Omental fat pad (tissue), 4 donors: ENCODE measurements around the gene CYLD. TPM values are rescaled to one million over a fixed set of nuclear protein-coding genes. Genes with fewer than 3 reads are reported as not detected.
A peak's percentile ranks its signal among the peaks of the same experiment; 100 is the strongest.

Source experiments
- ATAC-seq: fragments of 150-250 bp; one replicate; pipeline ENCODE4 v1.9.1; 2016; ENCODE audit warnings: mild to moderate bottlenecking, moderate library complexity; ENCODE audit not compliant: low FRiP score
- DNase-seq: peaks from one replicate; pipeline ENCODE4 v3.0.0-alpha.2; 2019; ENCODE audit warnings: low spot score
- CTCF ChIP-seq, 3 donors: fragments of 450-650 bp; IDR thresholded peaks; one replicate each; pipeline ENCODE4 v1.5.1; 2016 to 2017; ENCODE audit warnings: antibody characterized with exemption in 3 of 3, mild to moderate bottlenecking in 3 of 3, moderate library complexity in 2 of 3
- total RNA-seq, 4 donors: library from RNA; depleted of rRNA; stranded (reverse); fragments of >200 nt; gene quantifications; one replicate each; pipeline ENCODE4 v1.1.0, GENCODE V29; 2016

Gene CYLD
- 10 to 100 TPM; 20.5 to 51.1 (median 36.6) TPM for total RNA-seq

- no peak for TF ChIP-seq CTCF (IDR thresholded peaks at IDR 0.05)
- ATAC-seq = peak; percentile 98
Observed at GRCh38 chr16:50741781-50742575, at the start of gene CYLD. Gene CYLD (plus strand): TSS chr16:50742086. CDS start chr16:50749699, 7,613 bp downstream.

DNA sequence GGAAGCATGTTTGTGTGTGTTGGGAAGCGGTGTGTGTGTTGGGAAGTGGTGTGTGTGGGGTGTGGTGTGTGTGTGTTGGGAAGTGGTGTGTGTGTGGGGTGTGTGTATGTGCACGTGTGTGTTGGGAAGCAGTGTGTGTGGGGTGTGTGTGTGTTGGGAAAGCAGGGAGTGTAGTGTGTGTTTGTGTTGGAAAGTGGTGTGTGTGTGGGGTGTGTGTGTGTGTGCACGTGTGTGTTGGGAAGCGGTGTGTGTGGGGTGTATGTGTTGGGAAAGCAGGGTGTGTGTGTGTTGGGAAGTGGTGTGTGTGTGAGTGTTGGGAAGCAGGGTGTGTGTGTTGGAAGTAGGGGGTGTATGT lies 49.3 kb upstream of the CYLD start:
- DNase-seq (no peak), ATAC-seq (no peak)
- no peak for TF ChIP-seq CTCF (IDR thresholded peaks at IDR 0.05)

More at GRCh38 chr16:50741781-50742575, at the start of gene CYLD:
- peak; percentile 90 for DNase-seq

- TF ChIP-seq CTCF (IDR thresholded peaks at IDR 0.05) = no peak
- ATAC-seq (peak; percentile 16), DNase-seq (no peak)
Observed at GRCh38 chr16:50692999-50693781, 48.7 kb upstream of the CYLD start, which contains the start of gene NOD2. Gene NOD2 (plus strand): TSS chr16:50693606. CDS start chr16:50699496, 5,890 bp downstream.

DNA sequence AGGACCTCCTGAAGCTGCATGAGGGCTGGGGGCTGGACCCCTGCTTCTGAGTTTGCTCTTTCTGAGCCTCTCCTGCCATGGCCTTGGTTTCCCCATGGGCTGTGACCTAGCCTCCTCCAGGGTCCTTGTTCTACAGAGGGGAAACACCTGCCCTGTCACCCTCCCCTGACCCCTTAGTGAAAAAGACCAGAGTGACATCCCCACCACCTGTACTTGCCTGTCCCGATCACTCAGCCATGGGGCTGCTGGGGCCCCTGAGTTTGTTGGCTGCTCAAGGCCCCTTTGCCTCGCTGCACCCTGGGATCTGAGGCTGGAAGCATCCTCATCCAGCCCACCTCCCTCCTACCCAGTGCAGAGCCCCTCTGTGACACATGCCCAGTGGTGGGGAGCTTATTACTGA lies 47.7 kb upstream of the CYLD start:
- no peak for ATAC-seq
- no peak for DNase-seq
- no peak for TF ChIP-seq CTCF (IDR thresholded peaks at IDR 0.05)

DNA sequence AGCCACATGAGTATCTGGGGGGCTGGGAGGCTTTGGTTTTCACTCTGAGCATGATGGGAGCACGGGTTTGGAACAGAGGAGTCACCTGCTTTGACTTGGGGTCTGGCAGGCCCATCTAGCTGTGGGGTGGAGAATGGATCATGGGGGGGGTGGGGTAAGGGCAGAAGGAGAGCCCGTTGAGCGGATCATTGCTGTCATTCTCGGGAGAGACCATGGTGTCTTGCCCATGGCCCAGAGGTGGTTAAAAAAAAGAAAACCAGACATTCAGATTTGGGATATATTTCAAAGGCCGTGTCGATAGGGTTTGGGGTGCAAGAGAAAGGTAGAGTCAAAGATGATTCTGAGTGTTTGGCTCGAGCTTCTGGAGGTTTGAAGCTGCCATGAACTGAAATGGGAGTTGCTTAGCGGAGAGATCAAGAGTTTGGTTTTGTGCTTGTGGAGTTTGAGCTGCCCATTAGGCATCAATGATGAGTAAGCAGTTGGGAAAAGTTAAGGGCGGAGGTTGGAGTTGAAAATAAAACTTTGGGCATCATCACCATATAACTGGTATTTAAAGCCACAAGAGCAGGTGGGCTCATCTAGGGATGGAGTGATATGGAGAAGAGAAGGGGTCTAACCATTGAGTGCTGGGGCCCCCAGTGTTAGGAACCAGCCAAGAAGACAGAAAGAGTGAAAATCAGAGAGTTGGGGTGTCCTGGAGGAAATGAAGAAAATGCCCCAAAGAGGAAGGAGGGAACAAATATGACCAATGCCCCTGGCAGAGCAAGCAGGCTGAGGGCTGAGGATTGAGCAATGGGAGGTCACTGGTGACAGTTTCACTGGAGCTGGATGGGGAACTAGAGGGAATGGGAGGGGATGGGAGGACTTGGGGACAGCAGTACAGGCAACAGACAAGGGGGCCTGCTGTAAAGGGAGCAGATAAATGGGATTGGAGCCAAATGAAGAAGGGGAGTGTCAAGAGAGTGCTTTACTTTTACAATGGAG lies 46.6 kb upstream of the CYLD start:
- DNase-seq = no peak
- no peak for TF ChIP-seq CTCF (IDR thresholded peaks at IDR 0.05)
- no peak for ATAC-seq

GRCh38 chr16:50696126-50696525 lies 45.8 kb upstream of the CYLD start:
- no peak for TF ChIP-seq CTCF (IDR thresholded peaks at IDR 0.05)
- ATAC-seq (no peak), DNase-seq (no peak)
